IMR-90 (cell line): ENCODE results near the gene SLC25A30. TPM values are rescaled to one million over a fixed set of nuclear protein-coding genes. Genes with fewer than 3 reads are reported as not detected.

Experiments
- ATAC-seq: fragments of 200-7000 bp; cut with Tn5 transposase; 2 replicates; pipeline ENCODE4 v1.9.1; 2020; ENCODE audit warnings: low read depth, mild to moderate bottlenecking, moderate library complexity
- BruUV-seq: library from RNA; stranded (reverse); fragments of 400-500 nt; replicated peaks from 2 replicates; lab custom pipeline; 2021; lab: Mats Ljungman, UMichigan
- CTCF ChIA-PET: fragments of 300-600 bp; formaldehyde crosslinking; extraction: SDS; loops from one replicate; lab custom pipeline; 2021; ENCODE audit warnings: antibody characterized with exemption; lab: Yijun Ruan, JAX
- POLR2A ChIA-PET: fragments of 300-600 bp; sonication (Branson Sonifier 250); formaldehyde crosslinking; loops from one replicate; lab custom pipeline; 2022; ENCODE audit warnings: antibody characterized with exemption; ENCODE audit not compliant: unreplicated experiment; lab: Charles Lee
- DNase-seq: peaks from one replicate; pipeline ENCODE4 v3.0.0; 2013
- H2AFZ ChIP-seq: replicated peaks from 2 replicates; pipeline ENCODE3; 2013; ENCODE audit warnings: low read length, mild to moderate bottlenecking; ENCODE audit not compliant: poor library complexity
- H2AK5ac ChIP-seq: 2 replicates; pipeline ENCODE4 v1.6.1; 2013; ENCODE audit warnings: low read depth, low read length, inconsistent platforms
- H2AK9ac ChIP-seq: replicated peaks from 2 replicates; pipeline ENCODE3; 2013; ENCODE audit warnings: mild to moderate bottlenecking, low read depth, low read length, moderate library complexity; ENCODE audit not compliant: poor library complexity
- H2BK120ac ChIP-seq: 2 replicates; pipeline ENCODE4 v1.6.1; 2013; ENCODE audit warnings: low read depth, low read length, inconsistent platforms
- H2BK15ac ChIP-seq: 3 replicates; pipeline ENCODE4 v1.6.1; 2013; ENCODE audit warnings: low read depth, low read length, inconsistent platforms
- H2BK20ac ChIP-seq: 2 replicates; pipeline ENCODE4 v1.6.1; 2013; ENCODE audit warnings: low read depth, mild to moderate bottlenecking, inconsistent platforms, low read length, moderate library complexity
- H2BK5ac ChIP-seq: 2 replicates; pipeline ENCODE4 v1.6.1; 2013; ENCODE audit warnings: mild to moderate bottlenecking, low read depth, low read length, inconsistent platforms; ENCODE audit not compliant: poor library complexity, severe bottlenecking
- H3K14ac ChIP-seq: replicated peaks from 2 replicates; pipeline ENCODE4 v1.6.1; 2013; ENCODE audit warnings: low read depth, low read length, inconsistent platforms
- H3K18ac ChIP-seq: 2 replicates; pipeline ENCODE4 v1.6.1; 2013; ENCODE audit warnings: low read depth, low read length, control low read depth
- H3K23ac ChIP-seq: 2 replicates; pipeline ENCODE4 v1.6.1; 2013; ENCODE audit warnings: low read depth, low read length, inconsistent platforms
- H3K27ac ChIP-seq: 2 replicates; pipeline ENCODE4 v1.5.1; 2013; ENCODE audit warnings: mild to moderate bottlenecking, control low read depth, low read length; ENCODE audit not compliant: insufficient read depth
- H3K27me3 ChIP-seq: 2 replicates; pipeline ENCODE4 v1.6.1; 2013; ENCODE audit warnings: low read length; ENCODE audit not compliant: control insufficient read depth, insufficient read depth
- H3K36me3 ChIP-seq: 2 replicates; pipeline ENCODE4 v1.6.1; 2013; ENCODE audit warnings: low read length, mixed read lengths; ENCODE audit not compliant: control insufficient read depth, insufficient read depth
- H3K4ac ChIP-seq: 2 replicates; pipeline ENCODE4 v1.6.1; 2013; ENCODE audit warnings: low read depth, low read length, inconsistent platforms
- H3K4me1 ChIP-seq: 2 replicates; pipeline ENCODE4 v1.6.1; 2013; ENCODE audit warnings: low read length, mixed read lengths; ENCODE audit not compliant: control insufficient read depth, insufficient read depth
- H3K4me2 ChIP-seq: 2 replicates; pipeline ENCODE4 v1.6.1; 2013; ENCODE audit warnings: low read depth, mild to moderate bottlenecking, control low read depth, low read length, moderate library complexity
- H3K4me3 ChIP-seq: 2 replicates; pipeline ENCODE4 v1.5.1; 2013; ENCODE audit warnings: low read depth, mild to moderate bottlenecking, control low read depth, low read length, moderate library complexity; ENCODE audit not compliant: insufficient read depth
- H3K56ac ChIP-seq: 2 replicates; pipeline ENCODE4 v1.6.1; 2013; ENCODE audit warnings: low read length, inconsistent platforms; ENCODE audit not compliant: insufficient read depth; ENCODE audit errors: extremely low read depth
- H3K79me1 ChIP-seq, 2 experiments: 2 replicates each; pipeline ENCODE4 v1.6.1; 2013; ENCODE audit warnings: low read length in 2 of 2, inconsistent platforms in 1 of 2, low read depth in 1 of 2
- H3K9ac ChIP-seq: 2 replicates; pipeline ENCODE4 v1.6.1; 2013; ENCODE audit warnings: low read depth, low read length, control low read depth
- H3K9me1 ChIP-seq: 2 replicates; pipeline ENCODE4 v1.6.1; 2013; ENCODE audit warnings: low read length, inconsistent platforms; ENCODE audit not compliant: insufficient read depth
- H3K9me3 ChIP-seq: 2 replicates; pipeline ENCODE4 v1.6.1; 2013; ENCODE audit warnings: low read length; ENCODE audit not compliant: control insufficient read depth, insufficient read depth
- H4K20me1 ChIP-seq: 2 replicates; pipeline ENCODE4 v1.6.1; 2013; ENCODE audit warnings: low read length, inconsistent platforms; ENCODE audit not compliant: insufficient read depth
- H4K5ac ChIP-seq: 2 replicates; pipeline ENCODE4 v1.6.1; 2013; ENCODE audit warnings: mild to moderate bottlenecking, low read depth, low read length, control low read depth
- H4K8ac ChIP-seq, 2 experiments: 2 replicates each; pipeline ENCODE4 v1.6.1; 2013; ENCODE audit warnings: low read depth in 2 of 2, low read length in 2 of 2, control low read depth in 1 of 2, inconsistent platforms in 1 of 2
- H4K91ac ChIP-seq: 2 replicates; pipeline ENCODE4 v1.6.1; 2013; ENCODE audit warnings: low read depth, low read length, inconsistent platforms; ENCODE audit not compliant: insufficient read depth
- CEBPB ChIP-seq: IDR thresholded peaks from 2 replicates; pipeline ENCODE4 v1.6.1; 2012; ENCODE audit warnings: low read depth, low read length, improper control_type of control experiment
- CTCF ChIP-seq: conservative IDR thresholded peaks from 2 replicates; pipeline ENCODE4 v1.5.1; 2012; ENCODE audit warnings: mild to moderate bottlenecking, low read depth, low read length, improper control_type of control experiment
- ELK1 ChIP-seq: fragments of 150-350 bp; IDR thresholded peaks from 2 replicates; pipeline ENCODE4 v1.6.1; 2016; ENCODE audit warnings: low read depth, mild to moderate bottlenecking, low read length, moderate library complexity, borderline replicate concordance
- MAFK ChIP-seq: IDR thresholded peaks from 2 replicates; pipeline ENCODE4 v1.6.1; 2012; ENCODE audit warnings: low read depth, low read length, improper control_type of control experiment
- NFE2L2 ChIP-seq: fragments of 150-350 bp; IDR thresholded peaks from 2 replicates; pipeline ENCODE4 v1.6.1; 2016; ENCODE audit warnings: low read depth, mild to moderate bottlenecking, low read length
- RAD21 ChIP-seq: IDR thresholded peaks from 2 replicates; pipeline ENCODE4 v1.6.1; 2012; ENCODE audit warnings: low read length, improper control_type of control experiment
- RCOR1 ChIP-seq: IDR thresholded peaks from 2 replicates; pipeline ENCODE4 v1.6.1; 2012; ENCODE audit warnings: mild to moderate bottlenecking, low read length, improper control_type of control experiment; ENCODE audit not compliant: insufficient replicate concordance
- RFX5 ChIP-seq: IDR thresholded peaks from 2 replicates; pipeline ENCODE4 v1.8.0; 2012; ENCODE audit warnings: low read depth, mild to moderate bottlenecking, low read length, moderate library complexity
- WGBS, 2 experiments: methylation state at CpG; one replicate each; pipeline versions ENCODE4 v1.1.5 to v1.1.7; 2013; ENCODE audit warnings: missing lambda C conversion rate in 2 of 2; ENCODE audit not compliant: insufficient read length in 1 of 2; ENCODE audit errors: extremely low coverage in 2 of 2; 5-methylcytosine and 5-hydroxymethylcytosine counted together
- dilution Hi-C: fragments of 300-500 bp; cut with HindIII; formaldehyde crosslinking; loops from one replicate; pipeline ENCODE4 v1.14.3; 2018; ENCODE audit warnings: low sequenced_read_pairs; ENCODE audit not compliant: unreplicated experiment
- in situ Hi-C: fragments of 300-500 bp; cut with MboI; formaldehyde crosslinking; loops from 3 replicates; pipeline ENCODE4 v1.14.3; 2019; ENCODE audit warnings: low sequenced_read_pairs, inconsistent platforms, mixed read lengths
- intact Hi-C: fragments of 100-400 bp; cut with micrococcal nuclease; formaldehyde crosslinking; loops from 2 replicates; pipeline ENCODE4 v1.10.0; 2022
- polyA plus RNA-seq, 3 experiments: library from polyadenylated mRNA; depleted of rRNA; stranded (reverse); fragments of >200 nt; gene quantifications; 2 replicates each; pipeline ENCODE4 v1.2.3, GENCODE V29; 2012; ENCODE audit warnings: low replicate concordance in 1 of 3
- total RNA-seq: library from RNA; depleted of rRNA; stranded (reverse); fragments of >200 nt; gene quantifications from 2 replicates; pipeline ENCODE4 v1.2.3, GENCODE V29; 2012

Gene SLC25A30
- total and polyA plus RNA-seq, 2 of the 4 experiments (the other 2 are of a cell fraction), result 9.9 to 19.4 TPM

- no peak overlapping the region; the same call in 2 of the 3 replicates for H2BK15ac ChIP-seq
- POLR2A ChIA-PET, result no interaction called here
- H2AFZ ChIP-seq, result no peak overlapping the region
- no peaks in the 10 kb centered on the region for H3K27me3 ChIP-seq
- H2BK20ac ChIP-seq, result no peak overlapping the region
- in situ Hi-C loops, result no loop called here
- no peak overlapping the region for H3K9ac ChIP-seq
- H3K4ac ChIP-seq, result no peak overlapping the region
- H3K9me1 ChIP-seq, result peaks cover 19% of the 10 kb centered on the region
- no peak overlapping the region for H4K8ac ChIP-seq
- ATAC-seq, result no peak
- no peak overlapping the region for H3K14ac ChIP-seq
- H2AK5ac ChIP-seq, result no peak overlapping the region
- TF ChIP-seq RAD21 (no peak), NFE2L2 (no peak), RFX5 (no peak), RCOR1 (no peak), CTCF (no peak), CEBPB (no peak), ELK1 (no peak), MAFK (no peak)
- H3K4me3 ChIP-seq, result no peak overlapping the region
- H4K91ac ChIP-seq, result no peak overlapping the region
- H3K36me3 ChIP-seq, result peaks cover 21% of the 10 kb centered on the region
- CTCF ChIA-PET, result no interaction called here
- DNase-seq, result no peak
- no peak overlapping the region for H2AK9ac ChIP-seq
- 100% methylated on average over 1 of the region's 2 CpGs; no CpG with 5 or more reads in 1 of the 2 experiments for WGBS, 2 experiments
- no peak overlapping the region for H2BK120ac ChIP-seq
- H4K20me1 ChIP-seq, result peaks cover 8% of the 10 kb centered on the region; the same call in 1 of the 2 replicates
- H3K23ac ChIP-seq, result no peak overlapping the region
- H3K56ac ChIP-seq, result no peak overlapping the region
- peaks cover 9 to 25% of the 10 kb centered on the region in 2 experiments for H3K79me1 ChIP-seq
- no peak overlapping the region for H3K18ac ChIP-seq
- no peak overlapping the region for H3K27ac ChIP-seq
- H3K4me2 ChIP-seq, result no peak overlapping the region
- BruUV-seq, result no TSS peak
- intact Hi-C loops, result loop anchor here (5.0 kb wide), 1 partner anchor 38 kb away; no protein-coding TSS in a partner anchor
- peaks cover 6% of the 10 kb centered on the region for H3K4me1 ChIP-seq
- no peak overlapping the region for H2BK5ac ChIP-seq
- no peak overlapping the region for H4K5ac ChIP-seq
- no peaks in the 10 kb centered on the region for H3K9me3 ChIP-seq
- dilution Hi-C loops, result no loop called here
Measured at GRCh38 chr13:45410001-45410400, 8.2 kb downstream of the SLC25A30 start.
